ENCODE results near the gene GSC.
"Not testable (repeated sequence)": the region's sequence is repeated elsewhere in the genome, so short reads cannot be mapped to it uniquely, and the experiment has no call there.

The GSC gene

DNA sequence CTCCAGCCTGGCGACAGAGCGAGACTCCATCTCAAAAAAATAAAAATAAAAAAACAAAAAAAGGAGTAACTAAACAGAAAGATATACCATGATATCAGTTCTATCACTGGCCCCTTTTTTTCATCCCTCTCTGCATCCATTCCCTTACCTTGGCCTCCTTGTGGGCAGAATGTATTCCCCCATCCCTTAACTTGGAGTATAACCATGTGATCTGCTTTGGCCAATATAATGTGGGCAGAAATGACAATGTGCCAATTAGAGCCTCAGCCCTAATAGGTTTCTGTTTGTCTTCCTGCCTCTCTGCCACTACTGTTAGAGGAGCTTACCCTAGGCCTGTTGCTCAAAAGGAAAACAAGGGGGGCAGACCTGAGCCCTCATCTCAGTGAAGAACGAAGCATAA lies 23.8 kb downstream of the GSC start:
- DNase-seq (ENCODE audit: low read depth), result no peak

- no peak for DNase-seq (ENCODE audit: low read depth)
Observed at GRCh38 chr14:94738751-94739150, 31.2 kb downstream of the GSC start.

GRCh38 chr14:94738097-94738496 lies 31.8 kb downstream of the GSC start:
- DNase-seq (ENCODE audit: low read depth), result no peak

DNA sequence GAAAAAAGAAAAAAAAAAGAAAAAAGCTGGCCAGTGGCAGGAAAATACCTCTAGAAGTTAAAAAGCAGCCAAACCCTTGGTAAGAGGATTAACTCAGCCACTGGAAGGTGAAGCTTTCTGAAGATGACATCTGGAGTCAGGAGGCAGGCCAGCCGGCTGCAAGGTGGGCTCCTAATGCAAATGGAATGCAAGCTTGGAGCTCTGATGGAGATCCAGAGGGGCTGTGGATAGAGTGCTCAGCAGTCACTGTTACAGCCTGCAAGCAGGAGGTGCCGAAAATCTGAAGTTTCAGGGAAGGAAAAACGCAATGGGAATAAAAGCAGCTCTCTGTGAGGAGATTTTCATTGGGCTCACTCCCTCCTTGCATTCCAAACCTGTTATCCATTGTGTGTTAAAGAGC lies 41.0 kb downstream of the GSC start:
- no peak for DNase-seq (ENCODE audit: low read depth)

DNA sequence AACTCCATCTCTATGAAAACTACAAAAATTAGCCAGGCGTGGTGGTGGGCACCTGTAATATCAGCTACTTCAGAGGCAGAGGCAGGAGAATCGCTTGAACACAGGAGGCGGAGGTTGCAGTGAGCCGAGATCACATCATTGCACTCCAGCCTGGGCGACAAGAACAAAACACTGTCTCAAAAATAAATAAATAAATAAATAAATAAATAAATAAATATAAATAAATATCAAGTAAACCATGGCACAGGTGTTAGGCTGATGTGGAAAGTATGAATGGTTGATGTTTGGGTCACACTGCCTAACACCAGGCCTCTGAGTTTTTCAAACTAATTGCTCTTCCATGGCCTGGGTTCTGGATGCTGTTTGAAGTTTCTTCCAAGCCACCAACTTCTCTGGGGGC lies 41.5 kb downstream of the GSC start:
- DNase-seq (ENCODE audit: low read depth), result not testable (repeated sequence)

- DNase-seq (ENCODE audit: low read depth), result not testable (repeated sequence)
Observed at GRCh38 chr14:94726649-94727048, 43.3 kb downstream of the GSC start.

- DNase-seq (ENCODE audit: low read depth), result no peak
Observed at GRCh38 chr14:94724993-94725392, 44.9 kb downstream of the GSC start.

DNA sequence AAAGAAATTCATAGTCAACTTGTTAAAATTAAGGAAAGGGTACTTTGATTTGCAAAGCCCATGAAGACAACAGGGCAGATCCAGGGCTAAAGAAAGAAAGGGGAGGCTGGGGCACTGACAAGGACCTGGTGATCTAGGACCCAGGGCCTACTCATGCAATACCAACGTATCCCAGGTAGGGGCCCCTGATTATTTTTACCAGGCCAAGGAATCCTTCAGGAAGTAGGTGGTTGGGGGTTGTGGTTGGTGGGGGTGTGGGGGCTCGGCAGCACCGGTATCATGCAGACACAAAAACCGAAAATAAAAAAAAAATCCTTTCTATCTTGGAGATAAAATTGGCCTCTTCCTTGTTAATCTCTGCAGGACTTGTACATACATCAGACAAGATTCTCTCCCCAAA lies 47.5 kb downstream of the GSC start:
- no peak for DNase-seq (ENCODE audit: low read depth)
